Measurements from ENCODE around the gene NOG.

GRCh38 chr17:56577190-56577842, 16.2 kb upstream of the NOG start:
- TF ChIP-seq CTCF (IDR thresholded peaks at IDR 0.05): no peak
- no peak for TF ChIP-seq POLR2AphosphoS5 (IDR thresholded peaks at IDR 0.05)
- TF ChIP-seq EP300 (IDR thresholded peaks at IDR 0.05): no peak
- no peak for TF ChIP-seq POLR2A (IDR thresholded peaks at IDR 0.05)
